NCI-H2196 (cell line): Measurements from ENCODE around the gene SLFN5.
A peak's percentile ranks its signal among the peaks of the same experiment; 100 is the strongest.
"Not testable (repeated sequence)": the region's sequence is repeated elsewhere in the genome, so short reads cannot be mapped to it uniquely, and the experiment has no call there.

Experiments
- DNase-seq: peaks from one replicate; lab custom pipeline; 2025; ENCODE audit not compliant: unreplicated experiment; lab: John Stamatoyannopoulos, UW

The SLFN5 gene

DNA sequence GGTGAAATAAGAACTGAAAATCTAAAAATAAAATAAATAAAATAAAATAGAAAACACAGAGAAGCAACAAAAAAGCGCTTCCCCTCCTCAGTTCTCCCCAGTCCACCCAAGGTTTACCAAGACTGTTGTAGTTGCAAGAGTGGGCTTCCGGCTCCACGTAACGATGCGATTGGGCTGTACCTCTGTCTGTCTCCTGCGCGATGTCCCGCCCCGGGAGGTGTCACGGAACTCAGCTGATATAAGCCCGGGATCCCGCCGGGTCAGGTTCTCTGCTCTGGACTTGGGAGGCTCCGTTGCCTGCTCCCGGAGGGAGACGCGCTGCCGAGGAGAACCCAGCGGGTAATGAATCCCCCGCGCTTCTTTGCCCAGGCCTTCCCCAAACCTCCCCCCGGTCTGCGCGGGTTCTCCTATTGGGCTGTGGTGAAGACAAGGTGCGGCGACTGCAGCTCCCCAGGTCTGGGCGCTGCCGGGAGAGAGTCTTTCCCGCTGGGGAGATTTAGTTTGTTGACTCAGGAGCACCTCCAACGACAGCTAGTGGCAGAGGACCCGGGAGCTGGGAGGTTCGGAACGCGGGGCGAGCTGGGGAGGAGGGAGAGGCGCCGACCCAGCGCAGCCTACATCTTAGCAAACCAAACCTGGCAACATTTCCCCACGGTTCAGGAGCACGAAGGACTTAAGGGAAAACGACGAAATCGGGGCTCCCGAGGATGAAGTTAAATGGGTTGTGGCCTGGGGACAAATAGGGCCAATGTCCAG lies at the start of gene SLFN5:
Gene SLFN5, plus strand, starts transcription at position 268 of the 756 bp plus-strand sequence. CDS start 15,619 bp downstream, outside the sequence.
- peak; percentile 57 for DNase-seq

DNA sequence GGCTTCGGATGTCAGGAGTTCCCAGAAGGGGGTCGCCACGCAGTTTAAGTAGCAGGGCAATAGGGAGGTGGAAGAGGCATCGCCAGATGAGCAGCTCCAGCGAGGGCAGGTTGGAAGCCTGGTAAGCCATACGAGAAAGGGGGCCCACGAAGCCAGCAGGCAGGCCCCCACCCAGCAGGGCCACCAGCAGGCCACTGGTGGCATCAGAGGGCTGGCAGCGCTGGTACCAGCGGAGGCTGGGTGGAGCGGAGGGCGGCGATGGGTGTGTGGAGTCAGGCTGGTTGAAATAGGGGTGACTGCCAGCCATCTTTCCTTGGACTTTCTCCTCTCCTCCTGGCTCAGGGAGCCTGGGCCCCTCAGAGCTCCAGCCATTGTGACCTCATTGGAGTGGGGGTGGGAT lies 48.9 kb upstream of the SLFN5 start, which contains the start of gene SLC35G3:
Gene SLC35G3, minus strand, starts transcription at position 393 of the 400 bp plus-strand sequence. Its CDS starts 86 bp downstream, at position 307.
- DNase-seq: not testable (repeated sequence)

DNA sequence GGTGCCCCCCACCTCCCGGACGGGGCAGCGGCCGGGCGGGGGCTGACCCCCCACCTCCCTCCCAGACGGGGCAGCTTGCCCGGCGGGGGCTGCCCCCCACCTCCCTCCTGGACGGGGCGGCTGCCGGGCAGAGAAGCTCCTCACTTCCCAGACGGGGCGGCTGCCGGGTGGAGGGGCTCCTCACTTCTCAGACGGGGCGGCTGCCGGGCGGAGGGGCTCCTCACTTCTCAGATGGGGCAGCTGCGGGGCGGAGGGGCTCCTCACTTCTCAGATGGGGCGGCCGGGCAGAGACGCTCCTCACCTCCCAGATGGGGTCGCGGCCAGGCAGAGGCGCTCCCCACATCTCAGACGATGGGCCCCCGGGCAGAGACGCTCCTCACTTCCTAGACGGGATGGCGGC lies 47.8 kb upstream of the SLFN5 start:
- DNase-seq: not testable (repeated sequence)

DNA sequence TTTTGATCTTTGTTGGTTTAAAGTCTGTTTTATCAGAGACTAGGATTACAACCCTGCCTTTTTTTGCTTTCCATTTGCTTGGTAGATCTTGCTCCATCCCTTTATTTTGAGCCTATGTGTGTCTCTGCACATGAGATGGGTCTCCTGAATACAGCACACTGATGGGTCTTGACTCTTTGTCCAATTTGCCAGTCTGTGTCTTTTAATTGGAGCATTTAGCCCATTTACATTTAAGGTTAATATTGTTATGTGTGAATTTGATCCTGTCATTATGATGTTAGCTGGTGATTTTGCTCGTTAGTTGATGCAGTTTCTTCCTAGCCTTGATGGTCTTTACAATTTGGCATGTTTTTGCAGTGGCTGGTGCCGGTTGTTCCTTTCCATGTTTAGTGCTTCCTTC lies 40.3 kb upstream of the SLFN5 start:
- DNase-seq: not testable (repeated sequence)

- DNase-seq: no peak
These were observed 32.1 kb upstream of the SLFN5 start for GRCh38 chr17:35210741-35211140.

GRCh38 chr17:35212668-35213067 lies 30.2 kb upstream of the SLFN5 start:
- DNase-seq: no peak

DNA sequence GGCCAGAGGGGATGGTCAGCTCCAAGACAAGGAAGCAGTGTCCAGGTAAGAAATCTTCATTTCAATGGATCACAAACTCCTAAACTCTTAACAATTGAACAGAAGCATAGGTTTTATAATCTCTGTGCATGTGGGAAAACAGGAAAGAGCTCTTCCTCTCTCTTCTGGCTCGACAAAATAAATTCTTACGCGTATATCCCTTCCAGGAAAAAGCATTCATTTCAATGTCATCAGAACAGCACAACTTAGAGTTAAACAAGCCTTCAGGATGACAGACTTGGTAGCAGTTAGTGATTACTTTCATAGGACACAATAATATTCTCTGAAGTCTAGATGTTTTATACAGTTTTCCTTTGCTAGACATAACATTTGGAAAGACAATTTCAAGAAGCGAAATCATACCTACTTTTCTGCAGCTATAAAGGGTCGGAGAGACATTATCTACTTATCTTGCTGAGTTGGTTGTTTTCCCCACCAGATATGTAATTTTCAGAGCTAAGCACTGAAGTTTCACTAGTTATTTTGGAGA lies 29.4 kb upstream of the SLFN5 start:
- DNase-seq: no peak

DNA sequence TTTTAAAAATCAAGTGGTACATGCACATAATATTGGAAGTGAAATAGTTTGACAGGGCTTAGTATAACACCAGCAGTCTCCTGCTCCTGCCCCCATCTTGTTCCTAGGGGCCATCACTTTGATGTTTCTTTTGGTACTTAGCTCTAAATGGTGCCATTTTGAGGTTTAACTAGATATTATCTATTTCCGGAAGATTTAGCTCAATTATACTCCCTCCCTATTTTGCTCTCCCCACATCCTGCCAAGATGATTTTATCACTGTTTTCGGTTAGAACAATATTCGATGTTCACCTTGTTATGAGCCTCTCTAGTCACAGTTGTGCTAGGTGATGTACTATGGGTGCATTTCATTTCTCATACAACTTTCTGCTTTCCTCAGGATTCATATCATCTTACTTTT lies 28.7 kb upstream of the SLFN5 start:
- no peak for DNase-seq

- no peak for DNase-seq
These were observed 28.1 kb upstream of the SLFN5 start for GRCh38 chr17:35214631-35215273.

DNA sequence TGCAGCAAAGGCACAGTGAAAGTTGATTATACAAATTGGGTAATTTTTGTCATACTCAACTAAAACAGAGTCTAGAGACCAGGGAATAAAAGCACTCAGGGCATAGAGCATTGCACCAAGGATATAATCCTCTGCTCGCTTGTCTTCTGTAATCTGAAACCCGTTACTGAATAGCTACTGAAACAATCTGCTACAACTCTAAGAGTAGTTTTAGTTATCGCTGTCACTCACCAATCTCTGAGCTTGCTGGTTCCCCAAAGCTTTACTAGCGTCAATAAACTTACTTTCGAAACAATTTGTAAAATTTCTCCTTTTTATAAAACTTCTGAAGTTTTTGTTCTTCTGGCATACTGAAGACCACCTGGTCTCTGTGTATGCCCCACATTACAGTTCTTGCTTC lies 25.8 kb upstream of the SLFN5 start:
- no peak for DNase-seq

- no peak for DNase-seq
These were observed 24.0 kb upstream of the SLFN5 start for GRCh38 chr17:35218915-35219314.

DNA sequence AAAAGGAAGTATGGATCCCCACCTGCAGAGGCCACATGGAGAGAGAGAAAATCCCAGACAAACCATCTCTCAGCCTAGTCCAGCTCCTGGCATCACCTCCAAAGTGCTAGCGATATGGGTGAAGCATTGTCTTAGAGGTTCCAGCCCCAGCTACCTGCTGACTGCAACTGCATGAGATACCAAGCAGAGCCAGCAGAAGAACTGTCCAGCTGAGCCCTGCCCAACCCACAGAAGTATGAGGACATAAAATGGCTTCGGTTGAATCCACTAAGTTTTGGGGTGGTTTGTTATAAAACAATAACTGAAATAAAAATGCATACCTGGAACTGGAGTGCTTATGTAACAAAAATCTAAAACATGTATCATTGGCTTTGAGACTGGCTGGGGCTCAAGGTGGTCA lies 20.4 kb upstream of the SLFN5 start:
- no peak for DNase-seq

DNA sequence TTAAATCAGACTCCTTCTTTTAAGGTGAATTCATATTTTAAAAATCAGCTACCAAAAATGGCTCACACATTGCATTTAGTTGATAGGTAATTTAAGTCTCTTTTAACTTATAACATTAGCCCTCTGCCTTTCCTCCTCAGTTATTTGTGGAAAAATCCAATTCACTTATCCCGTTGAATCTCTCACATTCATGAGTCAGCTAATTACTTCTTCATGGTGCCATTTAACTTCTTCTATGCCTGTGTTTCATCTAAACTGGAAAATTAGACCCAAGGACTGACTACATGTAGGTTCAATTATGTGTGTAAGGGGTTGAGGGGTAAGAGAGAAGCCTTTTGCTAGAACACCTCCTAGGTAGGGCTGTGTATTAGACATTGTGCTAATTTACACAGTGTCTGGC lies 18.4 kb upstream of the SLFN5 start:
- DNase-seq: no peak

DNA sequence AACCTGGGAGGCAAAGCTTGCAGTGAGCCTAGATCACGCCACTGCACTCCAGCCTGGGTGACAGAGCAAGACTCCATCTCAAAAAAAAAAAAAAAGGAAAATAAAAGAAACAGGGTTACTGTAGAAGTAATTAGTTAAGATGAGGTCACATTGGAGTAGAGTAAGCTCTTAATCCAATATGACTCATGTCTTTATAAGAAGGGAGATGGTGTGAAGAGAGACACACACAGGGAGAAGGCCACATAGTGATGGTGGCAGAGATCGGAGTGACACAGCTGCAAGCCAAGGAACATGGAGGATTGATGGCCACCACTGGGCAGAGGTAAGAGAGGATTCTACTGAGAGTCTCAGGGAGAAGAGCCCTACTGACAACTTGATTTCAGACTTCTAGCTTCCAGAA lies 15.3 kb upstream of the SLFN5 start:
- DNase-seq: no peak

DNA sequence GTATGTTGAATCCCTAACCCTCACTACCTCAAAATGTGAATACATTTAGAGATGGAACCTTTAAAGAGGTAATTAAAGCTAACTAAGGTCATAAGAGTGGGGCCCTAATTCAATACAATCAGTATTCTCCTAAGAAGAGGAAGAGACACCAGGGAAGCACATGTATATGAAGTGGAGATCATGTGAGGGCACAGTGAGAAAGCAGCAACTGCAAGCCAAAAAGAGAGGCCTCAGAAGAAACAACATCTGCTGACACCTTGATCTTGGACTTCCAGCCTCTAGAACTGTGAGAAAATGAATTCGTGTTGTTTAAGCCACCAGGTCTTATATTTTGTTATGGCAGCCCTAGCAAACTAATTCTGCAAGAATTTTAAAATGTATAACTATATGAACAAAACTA lies 13.2 kb upstream of the SLFN5 start:
- no peak for DNase-seq

DNA sequence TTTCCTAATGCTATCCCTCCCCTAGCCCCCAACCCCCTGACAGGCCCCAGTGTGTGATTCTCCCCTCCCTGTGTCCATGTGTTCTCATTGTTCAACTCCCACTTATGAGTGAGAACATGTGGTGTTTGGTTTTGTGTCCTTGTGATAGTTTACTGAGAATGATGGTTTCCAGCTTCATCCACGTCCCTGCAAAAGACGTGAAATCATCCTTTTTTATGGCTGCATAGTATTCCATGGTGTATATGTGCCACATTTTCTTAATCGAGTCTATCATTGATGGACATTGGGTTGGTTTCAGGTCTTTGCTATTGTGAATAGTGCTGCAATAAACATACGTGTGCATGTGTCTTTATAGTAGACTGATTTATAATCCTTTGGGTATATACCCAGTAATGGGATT lies 8.6 kb upstream of the SLFN5 start:
- DNase-seq: not testable (repeated sequence)

- DNase-seq: no peak
These were observed 7.6 kb upstream of the SLFN5 start for GRCh38 chr17:35235289-35235688.

DNA sequence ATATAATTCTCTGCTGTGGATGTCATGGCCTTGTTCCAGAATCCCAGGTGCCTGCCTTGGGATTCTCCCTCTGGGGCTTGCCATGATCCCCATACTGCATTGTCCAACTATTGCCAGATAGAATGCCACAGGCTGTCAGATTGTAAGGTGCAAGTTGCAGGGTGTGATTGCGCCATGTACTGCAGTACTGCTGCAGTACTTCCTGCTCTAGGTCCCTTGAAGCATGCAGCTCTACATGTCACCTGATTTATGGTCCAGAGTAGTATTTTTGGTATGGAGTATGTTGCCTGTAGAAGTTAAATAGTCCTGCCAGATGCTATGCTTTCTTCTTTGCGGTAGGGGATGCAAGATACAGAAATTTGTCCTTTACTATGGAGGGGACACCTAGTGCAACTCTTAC lies 7.0 kb upstream of the SLFN5 start:
- DNase-seq: no peak

GRCh38 chr17:35236821-35237220 lies 6.1 kb upstream of the SLFN5 start:
- DNase-seq: no peak

DNA sequence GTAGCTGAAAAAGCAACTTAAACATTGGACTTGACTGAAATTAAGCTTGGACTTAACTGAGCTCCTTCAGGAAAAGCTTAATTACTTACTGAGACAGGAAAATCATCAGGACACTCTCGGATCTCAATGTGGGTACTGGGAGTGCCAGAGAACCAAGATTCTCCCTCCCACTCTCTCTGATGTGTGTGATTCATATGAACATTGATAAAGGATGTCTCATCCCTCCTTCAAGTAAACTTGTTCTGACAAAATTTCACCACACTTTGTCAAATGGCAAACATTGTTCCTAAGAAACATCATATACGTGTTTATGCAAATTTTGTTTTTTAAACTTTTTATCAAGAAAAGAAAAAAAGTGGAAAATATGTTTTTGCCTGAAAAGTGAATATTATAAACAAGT lies 4.1 kb upstream of the SLFN5 start:
- no peak for DNase-seq

DNA sequence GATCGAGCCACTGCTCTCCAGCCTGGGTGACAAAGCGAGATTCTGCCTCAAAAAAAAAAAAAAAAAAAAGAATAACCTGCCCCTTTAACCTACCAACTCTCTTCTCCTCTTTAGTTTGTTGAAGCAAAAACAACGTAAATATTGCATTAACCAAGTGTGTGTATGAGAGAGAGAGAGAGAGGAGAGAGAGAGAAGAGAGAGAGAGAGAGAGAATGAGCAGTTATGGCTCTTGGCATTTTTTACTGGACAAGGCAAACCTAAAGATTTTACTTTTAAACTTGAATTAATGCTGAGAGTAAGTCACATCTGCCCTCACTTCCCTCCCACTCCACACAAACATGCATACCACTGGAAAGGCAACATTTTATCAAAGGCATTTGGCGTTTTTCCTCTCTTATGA lies 3.0 kb upstream of the SLFN5 start:
- DNase-seq: no peak

GRCh38 chr17:35240861-35241260 lies 2.0 kb upstream of the SLFN5 start:
- no peak for DNase-seq
